ENCODE results near the gene SERPINA3. TPM values are rescaled to one million over a fixed set of nuclear protein-coding genes. Genes with fewer than 3 reads are reported as not detected.
"Not testable (repeated sequence)": the region's sequence is repeated elsewhere in the genome, so short reads cannot be mapped to it uniquely, and the experiment has no call there.

SERPINA3 gene
- total and polyA plus RNA-seq, 10 of the 15 experiments (the other 5 are each of a cell fraction or from before 2014, with no cell fraction given): 2.2 TPM; not detected in 9

GRCh38 chr14:94602722-94603121, 9.5 kb upstream of the SERPINA3 start (continued):
- no peak for TF ChIP-seq E2F8 (IDR thresholded peaks at IDR 0.05; ENCODE audit: low read depth, partially characterized antibody)
- no peak for TF ChIP-seq ZNF24 (IDR thresholded peaks at IDR 0.05)

DNA sequence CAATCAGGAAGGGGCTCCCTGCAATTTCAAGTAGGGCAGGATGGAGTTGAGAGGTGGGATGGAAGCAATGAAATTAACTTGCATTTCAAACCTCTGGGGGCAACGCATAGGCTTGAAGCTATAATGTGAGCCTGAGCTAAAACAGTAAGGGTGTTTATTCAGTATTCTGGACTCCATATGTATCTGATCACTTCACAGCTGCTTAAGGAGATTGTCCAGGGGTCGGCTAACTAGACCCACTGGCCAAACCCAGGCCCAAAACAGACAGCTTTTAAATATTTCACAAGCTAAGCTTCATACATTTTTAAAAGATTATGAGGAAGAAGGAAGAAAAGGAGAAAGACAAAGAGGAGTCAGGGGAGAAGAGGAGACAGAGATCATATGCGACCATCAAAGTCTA, 6.8 kb upstream of the SERPINA3 start:
- intact Hi-C loops (cut with micrococcal nuclease; ENCODE audit: unreplicated experiment): no loop called here
- Histone ChIP-seq H3K27ac (ENCODE audit: control insufficient read depth, insufficient read depth) (no peak overlapping the region), H3K79me2 (ENCODE audit: control insufficient read depth, insufficient read depth, low read length) (no peaks in the 10 kb centered on the region), H3K4me1 (ENCODE audit: control insufficient read depth, insufficient read depth, low read length) (no peaks in the 10 kb centered on the region), H4K20me1 (ENCODE audit: control insufficient read depth, insufficient read depth) (no peaks in the 10 kb centered on the region), H3K9ac (ENCODE audit: control insufficient read depth, insufficient read depth, low read length) (no peak overlapping the region), H2AFZ (ENCODE audit: control insufficient read depth, low read depth, low read length) (no peak overlapping the region), H3K4me2 (ENCODE audit: control insufficient read depth, insufficient read depth) (no peak overlapping the region), H3K36me3 (ENCODE audit: control insufficient read depth in 2 of 2, insufficient read depth in 2 of 2, low read length in 1 of 2) (no peaks in the 10 kb centered on the region), H3K4me3 (no peak overlapping the region), H3K9me3 (replicated peaks; ENCODE audit: control insufficient read depth, insufficient read depth, low read length) (no peaks in the 10 kb centered on the region), H3K27me3 (replicated peaks in 1 of 2; ENCODE audit: control insufficient read depth in 2 of 2, insufficient read depth in 2 of 2, low read length in 1 of 2) (no peaks in the 10 kb centered on the region; a peak in 2 of 4 replicates)
- ChIA-PET CTCF (no interaction called here), POLR2A (no interaction called here), RAD21 (ENCODE audit: unreplicated experiment) (no interaction called here), SMC1A (ENCODE audit: uncharacterized antibody, unreplicated experiment) (interaction anchor here (0.6 kb wide), 1 partner anchor 305 kb away, joined by 3 read pairs; no protein-coding TSS in a partner anchor)
- FAIRE-seq: no peak
- ATAC-seq: no peak
- BruUV-seq (replicated peaks): no TSS peak
- TF ChIP-seq ZNF622 (IDR thresholded peaks at IDR 0.05) (no peak), SP1 (IDR thresholded peaks at IDR 0.05; ENCODE audit: low read depth, low read length) (no peak), BHLHE40 (IDR thresholded peaks at IDR 0.05; ENCODE audit: borderline replicate concordance in 1 of 2, low read depth in 2 of 2, low read length in 1 of 2) (no peak), POLR2AphosphoS5 (IDR thresholded peaks at IDR 0.05; ENCODE audit: low read length) (no peak)
- 45% methylated on average over 3 of the region's 3 CpGs for WGBS (ENCODE audit: insufficient coverage, insufficient replicate concordance, low lambda C conversion rate, missing lambda C conversion rate)
- in situ Hi-C loops (cut with MboI): no loop called here
- DNase-seq (ENCODE audit: low read depth, low spot score): no peak

- H3K36me3 ChIP-seq (ENCODE audit: control insufficient read depth in 2 of 2, insufficient read depth in 2 of 2, low read length in 1 of 2); FAIRE-seq; H3K79me2 ChIP-seq (ENCODE audit: control insufficient read depth, insufficient read depth, low read length); intact Hi-C loops (cut with micrococcal nuclease; ENCODE audit: unreplicated experiment); RAD21 ChIA-PET (ENCODE audit: unreplicated experiment); H3K9ac ChIP-seq (ENCODE audit: control insufficient read depth, insufficient read depth, low read length); H4K20me1 ChIP-seq (ENCODE audit: control insufficient read depth, insufficient read depth); DNase-seq (ENCODE audit: low read depth, low spot score); CTCF ChIA-PET; BruUV-seq (replicated peaks); H3K4me3 ChIP-seq; in situ Hi-C loops (cut with MboI); H3K4me1 ChIP-seq (ENCODE audit: control insufficient read depth, insufficient read depth, low read length); H2AFZ ChIP-seq (ENCODE audit: control insufficient read depth, low read depth, low read length); H3K4me2 ChIP-seq (ENCODE audit: control insufficient read depth, insufficient read depth); H3K27me3 ChIP-seq (replicated peaks in 1 of 2; ENCODE audit: control insufficient read depth in 2 of 2, insufficient read depth in 2 of 2, low read length in 1 of 2); POLR2A ChIA-PET; ATAC-seq; H3K27ac ChIP-seq (ENCODE audit: control insufficient read depth, insufficient read depth); SMC1A ChIA-PET (ENCODE audit: uncharacterized antibody, unreplicated experiment); H3K9me3 ChIP-seq (replicated peaks; ENCODE audit: control insufficient read depth, insufficient read depth, low read length): not testable (repeated sequence)
- WGBS (ENCODE audit: insufficient coverage, insufficient replicate concordance, low lambda C conversion rate, missing lambda C conversion rate): 25% methylated on average over 1 of the region's 1 CpG
Observed at GRCh38 chr14:94608966-94609365, 3.2 kb upstream of the SERPINA3 start.

Data from GM12878 (cell line).